Measurements from ENCODE around the gene UMODL1.

Gene UMODL1

GRCh38 chr21:42093991-42094421 lies 22.9 kb downstream of the UMODL1 start:
- Histone ChIP-seq H3K9ac (no peak overlapping the region), H3K4me3 (no peak overlapping the region), H3K27ac (no peak overlapping the region), H4K20me1 (no peaks in the 10 kb centered on the region), H3K27me3 (no peaks in the 10 kb centered on the region), H3K9me3 (peaks cover 12% of the 10 kb centered on the region), H3K4me2 (no peak overlapping the region), H3K36me3 (no peaks in the 10 kb centered on the region), H3K4me1 (peaks cover 42% of the 10 kb centered on the region)
- TF ChIP-seq Cebpa-rat (IDR thresholded peaks at IDR 0.05) = no peak

GRCh38 chr21:42094811-42095210 lies 23.7 kb downstream of the UMODL1 start:
- Histone ChIP-seq H3K4me2 (no peak overlapping the region), H3K9ac (no peak overlapping the region), H3K27me3 (no peaks in the 10 kb centered on the region), H3K4me3 (no peak overlapping the region), H3K4me1 (peaks cover 34% of the 10 kb centered on the region), H3K36me3 (no peaks in the 10 kb centered on the region), H4K20me1 (no peaks in the 10 kb centered on the region), H3K9me3 (peaks cover 12% of the 10 kb centered on the region), H3K27ac (no peak overlapping the region)
- no peak for TF ChIP-seq Cebpa-rat (IDR thresholded peaks at IDR 0.05)

- Histone ChIP-seq H3K9me3 (peaks cover 12% of the 10 kb centered on the region), H3K4me1 (peaks cover 31% of the 10 kb centered on the region), H3K36me3 (no peaks in the 10 kb centered on the region), H3K27me3 (no peaks in the 10 kb centered on the region), H3K27ac (no peak overlapping the region), H4K20me1 (no peaks in the 10 kb centered on the region), H3K4me3 (no peak overlapping the region), H3K4me2 (no peak overlapping the region), H3K9ac (no peak overlapping the region)
- no peak for TF ChIP-seq Cebpa-rat (IDR thresholded peaks at IDR 0.05)
These were observed 24.5 kb downstream of the UMODL1 start for GRCh38 chr21:42095581-42095980.

GRCh38 chr21:42096566-42096965 lies 25.4 kb downstream of the UMODL1 start:
- Histone ChIP-seq H3K4me2 (peak overlapping the region; percentile 42; the same call in 1 of the 2 replicates), H3K9me3 (peaks cover 12% of the 10 kb centered on the region), H3K27me3 (peaks cover 6% of the 10 kb centered on the region; the same call in 1 of the 2 replicates), H3K9ac (no peak overlapping the region), H3K4me3 (no peak overlapping the region), H3K4me1 (peaks cover 38% of the 10 kb centered on the region), H3K27ac (no peak overlapping the region), H3K36me3 (no peaks in the 10 kb centered on the region), H4K20me1 (no peaks in the 10 kb centered on the region)
- TF ChIP-seq Cebpa-rat (IDR thresholded peaks at IDR 0.05) = no peak

- peak overlapping the region; percentile 42 for H3K4me2 ChIP-seq
- H3K36me3 ChIP-seq = no peaks in the 10 kb centered on the region
- peaks cover 12% of the 10 kb centered on the region for H3K9me3 ChIP-seq
- no peak for TF ChIP-seq Cebpa-rat (IDR thresholded peaks at IDR 0.05)
- H3K27ac ChIP-seq = no peak overlapping the region
- peaks cover 13% of the 10 kb centered on the region; the same call in 1 of the 2 replicates for H3K27me3 ChIP-seq
- no peak overlapping the region for H3K9ac ChIP-seq
- no peak overlapping the region for H3K4me3 ChIP-seq
- H3K4me1 ChIP-seq = peaks cover 45% of the 10 kb centered on the region
- H4K20me1 ChIP-seq = no peaks in the 10 kb centered on the region
These were observed 26.2 kb downstream of the UMODL1 start for GRCh38 chr21:42097274-42097673.

- Histone ChIP-seq H3K27me3 (peaks cover 14% of the 10 kb centered on the region; the same call in 1 of the 2 replicates), H3K27ac (no peak overlapping the region), H3K4me2 (peak overlapping the region; percentile 42), H3K36me3 (no peaks in the 10 kb centered on the region), H3K9me3 (peaks cover 12% of the 10 kb centered on the region), H3K4me1 (peaks cover 45% of the 10 kb centered on the region), H3K4me3 (no peak overlapping the region), H3K9ac (no peak overlapping the region), H4K20me1 (no peaks in the 10 kb centered on the region)
- TF ChIP-seq Cebpa-rat (IDR thresholded peaks at IDR 0.05) = no peak
These were observed 26.8 kb downstream of the UMODL1 start for GRCh38 chr21:42097860-42098454.

- H3K36me3 ChIP-seq = no peaks in the 10 kb centered on the region
- peaks cover 42% of the 10 kb centered on the region for H3K4me1 ChIP-seq
- H3K27me3 ChIP-seq = peaks cover 14% of the 10 kb centered on the region; the same call in 1 of the 2 replicates
- TF ChIP-seq Cebpa-rat (IDR thresholded peaks at IDR 0.05) = no peak
- peaks cover 9% of the 10 kb centered on the region for H3K9me3 ChIP-seq
- no peak overlapping the region for H3K4me2 ChIP-seq
- H3K9ac ChIP-seq = no peak overlapping the region
- no peak overlapping the region for H3K27ac ChIP-seq
- no peaks in the 10 kb centered on the region for H4K20me1 ChIP-seq
- H3K4me3 ChIP-seq = no peak overlapping the region
These were observed 27.9 kb downstream of the UMODL1 start for GRCh38 chr21:42098957-42099505.

- Histone ChIP-seq H3K27ac (no peak overlapping the region), H3K36me3 (no peaks in the 10 kb centered on the region), H3K27me3 (peaks cover 14% of the 10 kb centered on the region; the same call in 1 of the 2 replicates), H4K20me1 (no peaks in the 10 kb centered on the region), H3K4me3 (no peak overlapping the region), H3K9ac (no peak overlapping the region), H3K4me1 (peaks cover 59% of the 10 kb centered on the region), H3K4me2 (peak overlapping the region; percentile 65), H3K9me3 (no peaks in the 10 kb centered on the region)
- no peak for TF ChIP-seq Cebpa-rat (IDR thresholded peaks at IDR 0.05)
These were observed 30.1 kb downstream of the UMODL1 start for GRCh38 chr21:42101246-42101645.

- Histone ChIP-seq H3K4me1 (peaks cover 59% of the 10 kb centered on the region), H3K9ac (no peak overlapping the region), H3K27me3 (peaks cover 14% of the 10 kb centered on the region; the same call in 1 of the 2 replicates), H4K20me1 (no peaks in the 10 kb centered on the region), H3K9me3 (no peaks in the 10 kb centered on the region), H3K4me3 (no peak overlapping the region), H3K27ac (no peak overlapping the region), H3K4me2 (peak overlapping the region; percentile 65), H3K36me3 (no peaks in the 10 kb centered on the region)
- TF ChIP-seq Cebpa-rat (IDR thresholded peaks at IDR 0.05) = no peak
These were observed 31.0 kb downstream of the UMODL1 start for GRCh38 chr21:42102076-42102475.

GRCh38 chr21:42102526-42102925 lies 31.4 kb downstream of the UMODL1 start:
- Histone ChIP-seq H4K20me1 (no peaks in the 10 kb centered on the region), H3K4me3 (no peak overlapping the region), H3K4me1 (peaks cover 59% of the 10 kb centered on the region), H3K9ac (no peak overlapping the region), H3K27ac (no peak overlapping the region), H3K4me2 (peak overlapping the region; percentile 65), H3K27me3 (peaks cover 14% of the 10 kb centered on the region; the same call in 1 of the 2 replicates), H3K9me3 (no peaks in the 10 kb centered on the region), H3K36me3 (no peaks in the 10 kb centered on the region)
- TF ChIP-seq Cebpa-rat (IDR thresholded peaks at IDR 0.05) = no peak

Measured in BLaER1 (cell line).